ENCODE data around the gene ZNF296.
"Not testable (repeated sequence)": the region's sequence is repeated elsewhere in the genome, so short reads cannot be mapped to it uniquely, and the experiment has no call there.

ZNF296 gene

DNA sequence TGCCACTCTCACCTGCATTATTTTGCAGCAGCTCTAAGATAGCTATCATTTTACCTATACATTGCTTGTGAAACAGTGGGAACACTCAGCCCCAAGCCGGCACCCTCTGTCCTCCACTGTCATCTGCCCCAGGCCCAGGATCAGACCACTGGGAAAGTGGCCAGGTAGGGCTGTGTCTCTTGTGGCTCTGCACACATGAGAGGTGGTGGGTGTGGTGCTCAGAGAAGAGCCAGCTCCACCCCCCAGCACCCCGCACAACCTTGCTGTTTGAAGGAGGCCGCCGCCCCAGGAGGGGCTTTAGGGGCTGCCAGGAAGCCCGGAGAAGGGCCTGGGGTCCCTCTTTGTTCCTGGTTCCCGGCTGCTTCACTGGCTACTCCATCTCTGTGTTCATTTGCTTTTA lies 43.3 kb upstream of the ZNF296 start:
- no peak for DNase-seq (ENCODE audit: low read depth)
- no peak overlapping the region for H3K4me3 ChIP-seq (ENCODE audit: control insufficient read depth, low read depth, low read length)
- TF ChIP-seq, protein P1, sequence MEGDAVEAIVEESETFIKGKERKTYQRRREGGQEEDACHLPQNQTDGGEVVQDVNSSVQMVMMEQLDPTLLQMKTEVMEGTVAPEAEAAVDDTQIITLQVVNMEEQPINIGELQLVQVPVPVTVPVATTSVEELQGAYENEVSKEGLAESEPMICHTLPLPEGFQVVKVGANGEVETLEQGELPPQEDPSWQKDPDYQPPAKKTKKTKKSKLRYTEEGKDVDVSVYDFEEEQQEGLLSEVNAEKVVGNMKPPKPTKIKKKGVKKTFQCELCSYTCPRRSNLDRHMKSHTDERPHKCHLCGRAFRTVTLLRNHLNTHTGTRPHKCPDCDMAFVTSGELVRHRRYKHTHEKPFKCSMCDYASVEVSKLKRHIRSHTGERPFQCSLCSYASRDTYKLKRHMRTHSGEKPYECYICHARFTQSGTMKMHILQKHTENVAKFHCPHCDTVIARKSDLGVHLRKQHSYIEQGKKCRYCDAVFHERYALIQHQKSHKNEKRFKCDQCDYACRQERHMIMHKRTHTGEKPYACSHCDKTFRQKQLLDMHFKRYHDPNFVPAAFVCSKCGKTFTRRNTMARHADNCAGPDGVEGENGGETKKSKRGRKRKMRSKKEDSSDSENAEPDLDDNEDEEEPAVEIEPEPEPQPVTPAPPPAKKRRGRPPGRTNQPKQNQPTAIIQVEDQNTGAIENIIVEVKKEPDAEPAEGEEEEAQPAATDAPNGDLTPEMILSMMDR (conservative IDR thresholded peaks at IDR 0.05; ENCODE audit: control insufficient read depth, insufficient read depth, low read depth, low read length): no peak

DNA sequence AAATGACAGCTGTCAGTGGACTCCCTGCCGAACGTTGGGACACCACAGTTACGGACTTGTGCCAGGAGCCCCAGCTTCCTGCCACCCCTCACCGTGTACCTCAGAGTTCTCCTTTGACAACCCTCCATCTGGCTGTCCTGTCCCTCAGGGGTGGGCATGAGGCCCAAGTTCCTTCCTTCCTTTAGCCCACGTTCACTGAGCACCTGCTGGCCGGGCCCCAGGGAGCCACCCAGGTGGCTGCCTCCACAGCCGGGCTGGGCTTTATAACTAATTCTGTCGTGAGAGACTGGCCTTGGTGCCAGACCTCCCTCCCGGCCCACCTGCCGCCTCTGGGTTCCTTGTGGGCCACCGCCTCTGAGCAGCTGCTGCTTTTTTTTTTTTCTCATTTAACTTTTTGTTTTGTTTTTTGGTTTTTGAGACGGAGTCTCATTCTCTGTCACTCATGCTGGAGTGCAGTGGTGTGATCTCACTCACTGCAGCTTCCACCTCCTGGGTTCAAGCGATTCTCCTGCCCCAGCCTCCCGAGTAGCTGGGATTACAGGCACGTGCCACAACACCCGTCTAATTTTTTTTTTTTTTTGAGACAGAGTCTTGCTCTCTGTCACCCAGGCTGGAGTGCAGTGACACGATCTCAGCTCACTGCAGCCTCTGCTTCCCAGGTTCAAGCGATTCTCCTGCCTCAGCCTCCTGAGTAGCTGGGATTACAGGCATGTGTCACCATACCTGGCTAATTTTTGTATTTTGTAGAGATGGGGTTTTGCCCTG lies 42.5 kb upstream of the ZNF296 start:
- DNase-seq (ENCODE audit: low read depth); H3K4me3 ChIP-seq (ENCODE audit: control insufficient read depth, low read depth, low read length): not testable (repeated sequence)

DNA sequence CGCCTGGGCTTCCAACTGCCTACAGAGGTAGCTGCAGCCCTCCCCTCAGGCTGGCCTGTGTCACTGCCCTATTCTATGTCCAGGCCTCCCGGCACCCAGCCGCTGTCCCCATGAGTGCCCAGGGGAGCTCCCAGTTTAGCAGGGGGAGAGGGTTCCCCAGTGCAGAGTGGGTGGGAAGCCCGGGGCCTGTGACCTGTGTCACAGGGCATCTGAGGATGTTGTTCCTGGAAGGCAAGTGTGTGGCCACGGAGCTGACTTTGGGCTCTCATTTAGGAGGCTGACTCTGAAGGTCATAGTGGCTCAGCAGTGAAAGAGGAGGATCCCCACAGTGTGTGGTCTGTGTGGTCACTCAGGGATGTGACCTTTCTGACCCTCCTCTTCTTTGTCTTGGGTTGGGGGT lies 41.8 kb upstream of the ZNF296 start:
- no peak overlapping the region for H3K4me3 ChIP-seq (ENCODE audit: control insufficient read depth, low read depth, low read length)
- no peak for DNase-seq (ENCODE audit: low read depth)
- TF ChIP-seq, protein P1 (conservative IDR thresholded peaks at IDR 0.05; ENCODE audit: control insufficient read depth, insufficient read depth, low read depth, low read length): no peak

DNA sequence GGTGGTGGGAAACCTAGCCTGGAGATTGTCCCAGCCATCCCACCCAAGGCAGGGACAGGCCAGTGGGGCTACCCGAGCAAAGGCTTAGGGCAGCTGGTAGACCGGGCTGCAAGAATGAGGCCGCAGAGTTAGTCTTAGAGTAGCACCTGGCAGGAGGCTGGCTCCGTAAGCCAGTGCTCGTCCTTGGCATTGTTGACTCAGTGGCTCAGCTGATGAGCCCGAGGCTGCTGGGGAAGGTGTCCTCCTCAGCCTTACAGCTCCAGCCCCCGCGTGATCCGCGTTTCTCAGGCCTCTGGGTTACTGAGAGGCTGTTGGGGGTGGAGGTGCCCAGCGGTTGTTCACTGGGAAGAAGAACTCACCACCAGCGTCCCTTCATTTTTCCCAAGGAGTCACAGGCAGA lies 41.4 kb upstream of the ZNF296 start:
- no peak for DNase-seq (ENCODE audit: low read depth)
- TF ChIP-seq, protein P1 (conservative IDR thresholded peaks at IDR 0.05; ENCODE audit: control insufficient read depth, insufficient read depth, low read depth, low read length): no peak
- no peak overlapping the region for H3K4me3 ChIP-seq (ENCODE audit: control insufficient read depth, low read depth, low read length)

DNA sequence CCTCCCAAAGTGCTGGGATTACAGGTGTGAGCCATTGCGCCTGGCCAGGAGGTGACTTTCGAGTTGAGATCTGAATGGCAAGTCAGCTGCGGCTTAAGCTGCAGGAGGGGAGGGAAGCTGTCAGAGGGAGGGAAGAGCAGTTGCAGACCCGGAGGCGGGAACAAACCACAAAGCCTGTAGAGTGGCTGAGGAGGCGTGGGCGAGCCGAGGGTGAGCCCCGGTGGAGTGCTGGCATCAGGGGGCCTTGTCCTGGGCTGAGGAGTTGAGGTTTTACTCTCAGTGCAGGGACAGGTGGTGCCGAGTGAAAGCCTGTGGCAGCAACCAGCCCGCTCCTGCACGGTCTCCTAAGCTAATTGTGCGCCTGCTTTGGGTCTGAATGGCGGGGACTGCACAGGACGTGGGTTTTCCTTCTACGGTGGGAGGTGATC lies 40.9 kb upstream of the ZNF296 start:
- peak; percentile 31 for DNase-seq (ENCODE audit: low read depth)
- no peak overlapping the region for H3K4me3 ChIP-seq (ENCODE audit: control insufficient read depth, low read depth, low read length)
- TF ChIP-seq, protein P1 (conservative IDR thresholded peaks at IDR 0.05; ENCODE audit: control insufficient read depth, insufficient read depth, low read depth, low read length): no peak

DNA sequence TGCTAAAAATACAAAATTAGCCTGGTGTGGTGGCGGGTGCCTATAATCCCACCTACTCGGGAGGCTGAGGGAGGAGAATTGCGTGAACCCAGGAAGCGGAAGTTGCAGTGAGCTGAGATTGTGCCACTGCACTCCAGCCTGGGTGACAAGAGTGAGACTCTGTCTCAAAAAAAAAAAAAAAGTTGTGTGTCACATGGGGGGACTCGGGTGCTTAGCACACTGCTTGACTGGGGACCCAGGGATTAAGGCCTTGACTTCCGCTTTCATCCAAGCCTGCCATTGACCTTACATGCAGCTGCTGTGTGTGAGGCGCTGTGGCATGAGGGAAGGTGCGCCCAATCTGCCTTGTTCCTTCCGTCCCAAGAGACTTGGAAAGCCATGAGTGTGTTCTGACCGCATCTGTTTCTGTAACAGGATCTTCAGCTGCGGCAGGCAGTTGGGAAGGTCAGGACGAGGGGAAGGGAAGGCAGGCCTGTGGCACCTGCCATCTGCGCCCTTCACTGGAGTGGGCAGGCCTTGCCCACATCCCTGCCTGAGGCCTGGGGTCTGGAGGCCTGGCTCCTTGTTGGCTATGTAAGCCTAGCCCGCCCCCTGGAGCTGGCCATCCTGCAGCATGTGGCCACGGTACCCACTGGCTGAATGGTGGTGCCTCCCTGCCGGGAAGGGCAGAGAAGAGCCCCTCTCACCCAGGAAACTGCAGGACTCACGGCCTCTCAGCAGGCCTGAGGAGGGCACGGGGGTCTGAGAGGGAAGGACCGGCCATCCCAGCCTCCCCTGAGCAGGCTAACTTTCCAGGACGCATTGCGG lies 39.7 kb upstream of the ZNF296 start:
- DNase-seq (ENCODE audit: low read depth): no peak
- TF ChIP-seq, protein P1 (conservative IDR thresholded peaks at IDR 0.05; ENCODE audit: control insufficient read depth, insufficient read depth, low read depth, low read length): no peak
- no peak overlapping the region for H3K4me3 ChIP-seq (ENCODE audit: control insufficient read depth, low read depth, low read length)

DNA sequence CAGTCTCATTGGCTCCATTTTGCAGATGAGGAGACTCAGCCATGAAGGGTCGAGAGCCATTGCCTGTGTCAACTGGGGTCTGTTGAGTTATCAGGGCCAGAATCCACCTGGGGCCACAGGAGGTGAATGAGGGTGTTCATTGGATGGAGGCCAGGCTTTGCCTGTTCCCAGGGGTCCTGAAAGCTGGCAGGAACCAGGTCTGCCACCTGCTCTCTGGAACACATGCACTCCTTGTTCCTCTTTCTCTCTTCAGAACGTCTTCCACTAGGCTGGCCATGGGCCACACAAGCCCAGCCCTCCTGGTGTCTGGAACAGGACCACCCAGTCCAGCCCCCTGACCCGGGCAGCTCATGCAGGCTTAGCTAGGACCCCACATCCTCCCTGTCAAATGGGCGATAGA lies 37.8 kb upstream of the ZNF296 start:
- no peak overlapping the region for H3K4me3 ChIP-seq (ENCODE audit: control insufficient read depth, low read depth, low read length)
- TF ChIP-seq, protein P1 (conservative IDR thresholded peaks at IDR 0.05; ENCODE audit: control insufficient read depth, insufficient read depth, low read depth, low read length): no peak

More for the DNA sequence above, 37.8 kb upstream of the ZNF296 start:
- no peak for DNase-seq (ENCODE audit: low read depth)
